Pancreas (tissue), 10 donors: ENCODE results near the gene NFX1. TPM values are rescaled to one million over a fixed set of nuclear protein-coding genes. Genes with fewer than 3 reads are reported as not detected.

Experiments
- ATAC-seq, 4 donors: fragments of 200-7000 bp; cut with Tn5 transposase; one replicate each; pipeline versions ENCODE4 v1.8.0 to v1.9.1; 2020; ENCODE audit warnings: mild to moderate bottlenecking in 4 of 4, moderate library complexity in 4 of 4
- DNase-seq, 6 donors: peaks; one replicate each; pipeline ENCODE4 v3.0.0-alpha.2; 2020
- FAIRE-seq: peaks from 2 replicates; lab custom pipeline; 2012; peaks lifted over from hg19 to GRCh38; lab: Jason Lieb, UNC
- H3K27ac ChIP-seq, 4 donors: fragments of 200-600 bp; sonication (generic); 1 replicate in 3 of 4; 2 replicates in 1 of 4; pipeline versions ENCODE4 v1.5.0 to v1.8.0; 2020
- H3K27me3 ChIP-seq, 4 donors: fragments of 200-600 bp; one replicate each; pipeline ENCODE4 v1.8.0; 2021
- H3K36me3 ChIP-seq, 3 donors: fragments of 200-600 bp; sonication (generic) in 1 of 3; one replicate each; pipeline versions ENCODE4 v1.5.0 to v1.8.0; 2020 to 2021
- H3K4me1 ChIP-seq, 3 donors: fragments of 200-600 bp; one replicate each; pipeline ENCODE4 v1.8.0; 2021
- H3K4me3 ChIP-seq, 4 donors: fragments of 200-600 bp; sonication (generic) in 2 of 4; one replicate each; pipeline versions ENCODE4 v1.5.0 to v1.8.0; 2020 to 2021
- H3K9me3 ChIP-seq, 4 donors: fragments of 200-600 bp; one replicate each; pipeline ENCODE4 v1.8.0; 2021
- WGBS, 2 donors: extraction: QIAGEN DNeasy Blood & Tissue Kit; methylation state at CpG; one replicate each; pipeline ENCODE4 v1.1.7; 2013; 5-methylcytosine and 5-hydroxymethylcytosine counted together
- intact Hi-C, 3 donors: fragments of 100-400 bp; cut with DNase I; formaldehyde crosslinking; loops; one replicate each; pipeline versions ENCODE4 v1.11.1 to v1.14.2; 2022
- polyA plus RNA-seq, 2 donors: library from polyadenylated mRNA; stranded (reverse); fragments of 200-250 nt; gene quantifications; one replicate each; pipeline ENCODE4 v1.2.3, GENCODE V29; 2013
- total RNA-seq, 6 donors: library from RNA; stranded (reverse); fragmentation: NEBNext Ultra II Directional in 4 of 6; extraction: Animal tissue kit (Norgen Biotek cat#: 25700) in 4 of 6; gene quantifications; one replicate each; pipeline versions ENCODE4 v1.2.1 to v1.2.4, GENCODE V29; 2021 to 2023
- TF ChIP-seq, protein P1 (sequence below), 4 donors: fragments of 200-600 bp; sonication (generic) in 3 of 4; IDR thresholded peaks; one replicate each; pipeline versions ENCODE4 v1.5.0 to v1.8.0; 2021; ENCODE audit warnings: antibody characterized with exemption in 4 of 4
- donor health status: healthy with polysubstance abuse.
- donor health status: DM: no; HTN: no; CAD: no; lungs with moderate emphysema.
- donor health status: DM: no; HTN: no; CAD: no.
- donor health status: control.
- donor health status: control.
- donor health status: Bipolar disorder and iron deficiency.
- donor health status: DM: yes; HTN: yes; CAD: no.
- donor health status: DM: no; HTN: no; CAD: no.
- donor health status: DM: no; HTN: no; CAD: no.
- donor health status: DM: yes; HTN: yes; CAD: no.

Gene NFX1
- total and polyA plus RNA-seq, 8 donors: 8.2 to 19.2 (median 16.5) TPM

DNA sequence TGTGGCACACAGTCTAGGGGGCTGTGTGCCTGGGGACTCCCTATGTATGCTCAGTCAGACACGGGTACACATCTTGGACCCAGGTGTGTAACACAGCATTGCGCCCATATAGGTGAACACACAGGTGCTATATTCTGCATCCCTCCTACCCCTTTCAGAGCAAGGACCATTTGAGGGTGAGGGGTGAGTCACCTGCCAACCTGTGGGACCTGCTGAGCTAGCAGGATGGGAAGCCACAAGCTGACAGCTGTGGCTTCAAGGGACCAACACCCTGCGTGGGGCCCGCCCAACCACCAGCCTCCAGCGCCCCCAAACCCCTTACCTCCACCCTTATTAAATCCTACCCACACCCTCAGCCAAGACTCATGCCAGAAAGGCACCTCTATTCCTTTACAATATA, 126.7 kb downstream of the NFX1 start:
- ATAC-seq (no peak), FAIRE-seq (no peak), DNase-seq (no peak)
- Histone ChIP-seq H3K27me3 (no peaks in the 10 kb centered on the region), H3K4me1 (peaks cover 14 to 18% (median 16%) of the 10 kb centered on the region in 3 donors), H3K4me3 (no peak overlapping the region), H3K9me3 (no peaks in the 10 kb centered on the region), H3K27ac (no peak overlapping the region), H3K36me3 (no peaks in the 10 kb centered on the region)
- intact Hi-C loops: no loop called here
- TF ChIP-seq, protein P1, sequence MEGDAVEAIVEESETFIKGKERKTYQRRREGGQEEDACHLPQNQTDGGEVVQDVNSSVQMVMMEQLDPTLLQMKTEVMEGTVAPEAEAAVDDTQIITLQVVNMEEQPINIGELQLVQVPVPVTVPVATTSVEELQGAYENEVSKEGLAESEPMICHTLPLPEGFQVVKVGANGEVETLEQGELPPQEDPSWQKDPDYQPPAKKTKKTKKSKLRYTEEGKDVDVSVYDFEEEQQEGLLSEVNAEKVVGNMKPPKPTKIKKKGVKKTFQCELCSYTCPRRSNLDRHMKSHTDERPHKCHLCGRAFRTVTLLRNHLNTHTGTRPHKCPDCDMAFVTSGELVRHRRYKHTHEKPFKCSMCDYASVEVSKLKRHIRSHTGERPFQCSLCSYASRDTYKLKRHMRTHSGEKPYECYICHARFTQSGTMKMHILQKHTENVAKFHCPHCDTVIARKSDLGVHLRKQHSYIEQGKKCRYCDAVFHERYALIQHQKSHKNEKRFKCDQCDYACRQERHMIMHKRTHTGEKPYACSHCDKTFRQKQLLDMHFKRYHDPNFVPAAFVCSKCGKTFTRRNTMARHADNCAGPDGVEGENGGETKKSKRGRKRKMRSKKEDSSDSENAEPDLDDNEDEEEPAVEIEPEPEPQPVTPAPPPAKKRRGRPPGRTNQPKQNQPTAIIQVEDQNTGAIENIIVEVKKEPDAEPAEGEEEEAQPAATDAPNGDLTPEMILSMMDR (IDR thresholded peaks at IDR 0.05): no peak
- WGBS, 2 donors: 76% methylated on average over 5 of the region's 5 CpGs

DNA sequence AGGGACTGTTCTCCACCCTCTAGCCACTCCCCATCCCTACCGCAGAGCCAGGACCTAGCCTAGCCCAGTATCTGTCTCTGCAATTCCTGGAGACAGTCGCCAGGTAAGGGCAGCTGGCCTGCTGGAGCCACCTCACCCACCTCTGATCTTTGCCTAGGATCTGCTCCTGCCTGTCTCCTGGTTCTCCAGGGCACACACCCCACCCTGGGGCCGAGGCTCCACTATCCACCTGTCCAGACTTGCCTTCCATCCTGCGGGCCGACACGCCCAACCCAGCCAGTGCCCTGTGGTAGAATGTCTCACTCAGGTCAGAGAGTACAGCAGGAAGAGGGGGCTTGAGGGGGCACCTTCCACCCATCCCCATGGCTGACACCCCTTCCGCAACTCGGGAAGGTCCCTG, 127.8 kb downstream of the NFX1 start:
- Histone ChIP-seq H3K27ac (no peak overlapping the region), H3K4me3 (no peak overlapping the region), H3K9me3 (no peaks in the 10 kb centered on the region), H3K27me3 (no peaks in the 10 kb centered on the region), H3K36me3 (no peaks in the 10 kb centered on the region), H3K4me1 (peaks cover 14 to 18% (median 16%) of the 10 kb centered on the region in 3 donors)
- WGBS, 2 donors: 93 to 94% methylated on average over 8 of the region's 8 CpGs
- no peak for FAIRE-seq
- intact Hi-C loops: no loop called here
- no peak for DNase-seq
- TF ChIP-seq, protein P1 (IDR thresholded peaks at IDR 0.05): no peak
- ATAC-seq: no peak

DNA sequence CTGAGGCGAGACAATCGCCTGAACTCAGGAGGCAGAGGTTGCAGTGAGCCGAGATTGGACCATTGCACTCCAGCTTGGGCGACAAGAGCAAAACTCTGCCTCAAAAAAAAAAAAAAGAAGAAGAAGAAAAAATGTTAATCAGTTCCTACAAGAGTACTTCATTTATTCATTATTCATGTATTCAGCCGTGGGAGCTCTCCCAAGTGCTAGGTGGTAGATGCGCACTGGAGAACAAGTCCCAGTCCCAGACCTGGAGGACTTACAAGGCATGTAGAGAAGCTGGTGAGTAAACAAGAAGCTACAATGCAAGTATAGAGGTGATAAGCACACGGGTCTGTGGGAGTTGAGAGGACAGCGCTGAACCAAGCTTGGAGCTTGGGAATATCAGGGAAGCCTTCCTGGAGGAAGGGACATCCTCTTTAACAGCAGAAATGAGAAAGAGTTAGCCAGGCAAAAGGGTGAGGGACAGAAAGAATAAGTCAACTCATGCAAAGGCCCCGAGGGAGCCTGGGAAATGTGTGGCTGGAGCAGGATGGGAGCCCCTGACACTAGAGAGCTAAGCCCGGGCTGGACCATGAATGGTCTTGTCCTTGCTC, 129.5 kb downstream of the NFX1 start:
- TF ChIP-seq, protein P1 (IDR thresholded peaks at IDR 0.05): no peak
- no peak for ATAC-seq
- Histone ChIP-seq H3K36me3 (no peaks in the 10 kb centered on the region), H3K4me1 (peaks cover 13 to 15% (median 14%) of the 10 kb centered on the region in 3 donors), H3K27me3 (no peaks in the 10 kb centered on the region), H3K4me3 (no peak overlapping the region), H3K9me3 (no peaks in the 10 kb centered on the region), H3K27ac (no peak overlapping the region)
- 72 to 83% methylated on average over 10 of the region's 10 CpGs for WGBS, 2 donors
- no peak for FAIRE-seq
- DNase-seq: no peak
- intact Hi-C loops: no loop called here

Other genes starting within 250 kb of the NFX1 start
- gene SMU1, start 213.8 kb upstream of the NFX1 start, total RNA-seq: 10 to 100 TPM in 1 of 6 donors, 1 to 10 TPM in 5; 4.5 to 10.3 (median 7.0) TPM
- 1 to 10 TPM; 3.5 to 6.5 TPM for gene SMU1, start 213.8 kb upstream of the NFX1 start, polyA plus RNA-seq
- gene B4GALT1, start 123.2 kb upstream of the NFX1 start, total RNA-seq: 10 to 100 TPM; 16.1 to 54.2 (median 33.7) TPM
- 10 to 100 TPM in 1 of 2 donors, 1 to 10 TPM in 1; 9.7 to 15.5 TPM for gene B4GALT1, start 123.2 kb upstream of the NFX1 start, polyA plus RNA-seq
- gene SPINK4, start 50.3 kb upstream of the NFX1 start, total RNA-seq: 1 to 10 TPM in 1 of 6 donors, not detected in 5; 1.4 TPM
- gene SPINK4, start 50.3 kb upstream of the NFX1 start, polyA plus RNA-seq: 1 to 10 TPM; 1.5 to 9.2 TPM
- 10 to 100 TPM; 48.5 to 99.6 (median 53.3) TPM for gene BAG1, start 25.8 kb upstream of the NFX1 start, total RNA-seq
- gene BAG1, start 25.8 kb upstream of the NFX1 start, polyA plus RNA-seq: 10 to 100 TPM; 38.2 to 67.7 TPM
- 10 to 100 TPM; 14.1 to 29.3 (median 16.8) TPM for gene CHMP5, start 25.5 kb upstream of the NFX1 start, total RNA-seq
- gene CHMP5, start 25.5 kb upstream of the NFX1 start, polyA plus RNA-seq: 10 to 100 TPM; 19.0 to 39.2 TPM
- gene AQP7, start 112.1 kb downstream of the NFX1 start, total RNA-seq: 1 to 10 TPM; 1.0 to 3.8 (median 2.0) TPM
- 10 to 100 TPM in 1 of 2 donors, 1 to 10 TPM in 1; 7.1 to 12.0 TPM for gene AQP7, start 112.1 kb downstream of the NFX1 start, polyA plus RNA-seq
- gene AQP3, start 157.1 kb downstream of the NFX1 start, total RNA-seq: 10 to 100 TPM; 18.3 to 39.0 (median 24.7) TPM
- gene AQP3, start 157.1 kb downstream of the NFX1 start, polyA plus RNA-seq: 10 to 100 TPM; 18.3 to 20.2 TPM
- 10 to 100 TPM; 10.9 to 20.6 (median 17.6) TPM for gene NOL6, start 183.4 kb downstream of the NFX1 start, total RNA-seq
- 10 to 100 TPM; 27.8 to 28.2 TPM for gene NOL6, start 183.4 kb downstream of the NFX1 start, polyA plus RNA-seq
- 1 to 10 TPM in 1 of 6 donors, under 1 TPM in 4, not detected in 1; 0.51 to 1.7 (median 0.73) TPM for gene ANKRD18B, start 233.7 kb downstream of the NFX1 start, total RNA-seq
- under 1 TPM in 1 of 2 donors, not detected in 1; 0.66 TPM for gene ANKRD18B, start 233.7 kb downstream of the NFX1 start, polyA plus RNA-seq